Stimulated activated CD8-positive, alpha-beta memory T cell treated with anti-CD3 and anti-CD28 coated beads, Interleukin-4, amount 100 ng/mL, for 4 hours (primary cell): ENCODE results near the gene BMP6.

Source experiments
- DNase-seq, 2 donors: peaks; one replicate each; pipeline ENCODE4 v3.0.0-alpha.2; 2020; ENCODE audit warnings: low read depth in 2 of 2, low spot score in 1 of 2

The BMP6 gene

DNA sequence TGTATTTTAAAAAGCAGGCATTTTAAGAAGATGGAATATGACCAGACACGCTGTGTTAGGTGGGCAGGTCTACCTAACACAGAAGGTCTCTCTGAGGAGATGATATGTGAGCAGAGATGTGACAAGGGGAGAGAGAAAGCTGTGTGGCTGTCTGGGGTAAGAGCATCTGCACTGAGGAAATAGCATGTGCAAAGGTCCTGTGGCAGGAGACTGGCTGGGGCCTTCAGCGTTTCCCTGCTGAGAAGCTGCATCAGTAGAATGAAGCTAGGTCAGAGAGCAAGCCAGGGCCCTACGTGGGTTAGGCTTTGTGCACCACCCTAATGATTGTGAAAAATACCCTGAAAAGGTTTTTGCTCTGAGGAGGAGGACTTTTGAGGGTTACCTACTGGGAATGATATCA is 97.7 kb downstream of the BMP6 start:
- no peak for DNase-seq

GRCh38 chr6:7825986-7826385 is 100.1 kb downstream of the BMP6 start:
- DNase-seq, result no peak

- no peak for DNase-seq
Observed at GRCh38 chr6:7827142-7827541, 101.2 kb downstream of the BMP6 start.

- DNase-seq, result no peak
Observed at GRCh38 chr6:7828124-7828523, 102.2 kb downstream of the BMP6 start.

DNA sequence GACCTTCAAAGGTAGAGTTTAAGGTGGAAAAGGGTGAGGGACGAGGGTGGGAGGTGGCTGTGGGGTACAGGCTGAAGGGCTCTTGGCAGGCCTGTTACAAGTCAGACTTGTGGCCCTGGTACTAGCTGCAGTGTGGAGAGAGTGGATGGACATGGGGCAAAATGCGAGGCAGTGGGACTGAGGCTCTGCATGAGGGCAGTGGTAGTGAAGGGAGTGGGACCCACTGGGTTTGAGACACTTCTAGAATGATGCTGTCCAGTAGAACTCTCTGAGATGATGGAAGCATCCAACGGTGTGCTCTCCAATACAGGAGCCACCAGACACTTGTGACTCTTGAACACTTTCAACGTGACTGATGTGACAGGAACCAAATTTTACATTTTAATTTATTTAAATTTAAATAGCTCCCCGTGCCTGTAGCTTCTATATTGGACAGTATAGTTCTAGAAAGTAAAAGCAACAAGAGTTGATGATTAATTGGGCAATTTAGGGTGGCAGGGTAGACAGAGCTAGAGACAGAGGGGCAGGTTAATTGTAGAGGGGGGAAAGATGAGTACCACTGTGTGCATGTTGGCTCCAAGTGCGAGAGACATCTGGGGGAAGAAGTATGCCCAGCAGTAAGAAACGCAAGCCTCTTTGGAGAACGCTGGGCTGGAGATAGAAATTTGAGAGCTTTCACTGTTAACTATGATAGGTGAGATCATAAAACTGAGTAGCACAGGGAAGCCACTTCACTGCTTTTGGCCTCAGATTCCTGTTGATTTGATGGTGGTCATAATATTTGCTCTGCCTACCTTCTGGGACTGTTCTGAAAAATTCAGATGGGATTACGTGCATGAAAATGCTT is 107.2 kb downstream of the BMP6 start:
- no peak for DNase-seq

- no peak for DNase-seq
Observed at GRCh38 chr6:7833751-7834070, 107.8 kb downstream of the BMP6 start.

DNA sequence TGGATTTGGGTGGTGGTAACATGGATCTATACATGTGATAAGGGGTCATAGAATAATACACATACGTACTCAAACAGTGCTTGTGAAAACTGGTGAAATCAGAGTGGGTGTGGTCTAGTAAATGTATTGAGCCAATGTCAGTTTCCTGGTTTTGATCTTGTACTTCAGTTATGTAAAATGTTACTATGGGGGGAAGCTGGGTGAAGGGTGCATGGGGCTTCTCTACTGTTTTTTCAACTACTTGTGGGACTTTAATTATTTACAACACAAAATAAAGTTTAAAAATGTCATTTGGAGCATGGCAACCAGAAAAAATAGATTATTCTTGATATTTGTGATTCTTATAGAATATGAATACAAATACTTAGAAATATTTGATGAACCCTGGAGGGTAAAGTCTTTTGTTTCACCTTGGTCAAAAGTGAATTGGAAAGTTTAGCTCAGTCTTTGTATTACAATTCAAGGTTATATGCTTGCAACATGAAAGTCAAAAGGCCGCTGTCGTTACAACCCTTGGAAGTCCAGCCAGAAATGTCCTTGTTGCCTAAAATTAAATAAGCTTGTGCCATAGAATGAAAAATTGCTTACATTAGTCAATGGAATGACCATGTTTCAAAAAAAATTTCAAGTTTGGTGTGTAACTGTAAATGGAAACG is 110.6 kb downstream of the BMP6 start:
- DNase-seq, result no peak

GRCh38 chr6:7841781-7842468 is 116.0 kb downstream of the BMP6 start:
- no peak for DNase-seq

GRCh38 chr6:7846966-7847818 is 121.3 kb downstream of the BMP6 start:
- DNase-seq, result no peak

DNA sequence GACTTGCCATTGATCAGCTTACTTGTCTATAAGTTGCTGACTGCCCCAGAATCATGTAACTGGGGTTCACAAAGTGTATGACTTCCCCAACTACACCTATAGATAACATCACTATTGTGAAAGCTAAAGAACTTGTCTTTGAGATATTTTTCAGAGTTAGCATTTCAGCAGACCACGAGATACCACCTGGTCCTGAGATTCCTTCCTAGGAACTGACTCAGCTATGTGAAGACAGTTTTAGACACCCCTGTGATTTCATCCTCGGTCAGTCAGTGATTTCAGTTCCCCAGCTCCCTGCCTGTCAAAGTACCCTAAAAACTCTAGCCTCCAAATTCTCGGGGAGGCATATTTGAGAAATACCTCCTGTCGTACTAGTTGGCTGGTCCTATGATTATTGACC is 122.3 kb downstream of the BMP6 start:
- no peak for DNase-seq

GRCh38 chr6:7851780-7852179 is 125.9 kb downstream of the BMP6 start:
- no peak for DNase-seq

DNA sequence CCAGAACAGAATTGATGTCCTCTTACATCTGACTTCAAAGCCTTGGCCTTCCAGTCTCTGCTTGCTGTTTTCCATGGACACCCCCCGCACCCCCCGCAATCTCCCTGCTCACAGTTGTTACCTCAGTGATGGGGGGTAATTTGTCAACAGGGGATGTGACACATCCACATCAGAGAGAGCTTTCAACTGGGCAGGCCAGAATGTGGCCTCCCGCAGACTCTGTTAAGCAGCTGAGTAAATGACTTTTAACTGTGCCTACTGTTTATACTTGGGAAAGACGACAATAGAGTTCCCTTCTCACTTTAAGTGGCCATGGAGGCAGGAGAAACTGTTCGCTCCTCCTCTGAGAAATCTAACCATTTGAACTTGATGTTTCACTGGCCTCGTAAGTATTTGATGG is 133.7 kb downstream of the BMP6 start:
- no peak for DNase-seq

GRCh38 chr6:7865781-7866180 is 139.9 kb downstream of the BMP6 start:
- DNase-seq, result no peak

- no peak for DNase-seq
Observed at GRCh38 chr6:7866526-7866925, 140.6 kb downstream of the BMP6 start.

- no peak for DNase-seq
Observed at GRCh38 chr6:7868926-7869325, 143.0 kb downstream of the BMP6 start.

DNA sequence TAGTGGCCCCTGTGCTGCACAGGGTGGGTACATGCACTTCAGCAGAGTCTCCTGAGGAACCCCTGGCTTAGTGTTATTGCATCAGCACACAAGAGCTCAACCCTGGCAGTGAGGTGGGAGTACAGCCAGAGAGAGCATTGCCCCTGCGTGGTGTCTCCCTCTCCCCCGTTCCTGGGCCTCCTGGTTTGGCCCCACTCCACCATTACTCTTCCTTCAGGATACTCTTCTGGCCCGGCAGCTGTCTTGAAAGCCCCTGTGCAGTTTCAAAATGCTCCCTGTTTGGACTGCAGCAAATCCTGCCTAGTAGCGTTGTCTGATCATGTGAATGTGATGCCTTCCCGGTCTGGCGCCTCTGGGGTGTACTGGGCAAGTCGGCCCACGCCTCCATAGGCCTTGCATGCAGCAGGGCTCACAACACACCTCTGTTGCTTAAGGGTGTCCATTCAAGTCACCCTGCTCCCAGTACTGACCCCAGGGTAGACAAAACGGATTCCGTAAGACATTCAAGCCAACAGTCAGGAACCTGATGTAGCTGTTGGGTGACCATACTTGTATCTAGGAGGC is 152.6 kb downstream of the BMP6 start:
- DNase-seq, result no peak

GRCh38 chr6:7879043-7879442 is 153.1 kb downstream of the BMP6 start:
- DNase-seq, result no peak

- no peak for DNase-seq
Observed at GRCh38 chr6:7879579-7879978, 153.7 kb downstream of the BMP6 start.

GRCh38 chr6:7879980-7880717 is 154.2 kb downstream of the BMP6 start:
- DNase-seq, result no peak

DNA sequence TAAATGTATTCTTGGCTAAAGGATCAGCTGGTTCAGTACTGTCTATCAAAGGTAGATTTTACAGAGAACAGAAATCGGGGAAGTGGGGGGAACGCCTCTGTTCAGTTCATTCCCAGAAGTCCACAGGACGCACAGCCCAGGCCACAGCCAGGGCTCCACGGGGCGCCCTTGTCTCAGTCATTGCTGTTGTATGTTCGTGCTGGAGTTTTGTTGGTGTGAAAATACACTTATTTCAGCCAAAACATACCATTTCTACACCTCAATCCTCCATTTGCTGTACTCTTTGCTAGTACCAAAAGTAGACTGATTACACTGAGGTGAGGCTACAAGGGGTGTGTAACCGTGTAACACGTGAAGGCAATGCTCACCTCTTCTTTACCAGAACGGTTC is 154.8 kb downstream of the BMP6 start:
- DNase-seq, result no peak
